Stimulated activated CD4-positive, alpha-beta T cell treated with anti-CD3 and anti-CD28 coated beads, Interleukin-4, amount 100 ng/mL, for 4 hours (primary cell): Measurements from ENCODE around the gene SAPCD2.
"Not testable (repeated sequence)": the region's sequence is repeated elsewhere in the genome, so short reads cannot be mapped to it uniquely, and the experiment has no call there.

Source experiments
- DNase-seq, 2 experiments: peaks; one replicate each; pipeline ENCODE4 v3.0.0-alpha.2; 2020

Gene SAPCD2

DNA sequence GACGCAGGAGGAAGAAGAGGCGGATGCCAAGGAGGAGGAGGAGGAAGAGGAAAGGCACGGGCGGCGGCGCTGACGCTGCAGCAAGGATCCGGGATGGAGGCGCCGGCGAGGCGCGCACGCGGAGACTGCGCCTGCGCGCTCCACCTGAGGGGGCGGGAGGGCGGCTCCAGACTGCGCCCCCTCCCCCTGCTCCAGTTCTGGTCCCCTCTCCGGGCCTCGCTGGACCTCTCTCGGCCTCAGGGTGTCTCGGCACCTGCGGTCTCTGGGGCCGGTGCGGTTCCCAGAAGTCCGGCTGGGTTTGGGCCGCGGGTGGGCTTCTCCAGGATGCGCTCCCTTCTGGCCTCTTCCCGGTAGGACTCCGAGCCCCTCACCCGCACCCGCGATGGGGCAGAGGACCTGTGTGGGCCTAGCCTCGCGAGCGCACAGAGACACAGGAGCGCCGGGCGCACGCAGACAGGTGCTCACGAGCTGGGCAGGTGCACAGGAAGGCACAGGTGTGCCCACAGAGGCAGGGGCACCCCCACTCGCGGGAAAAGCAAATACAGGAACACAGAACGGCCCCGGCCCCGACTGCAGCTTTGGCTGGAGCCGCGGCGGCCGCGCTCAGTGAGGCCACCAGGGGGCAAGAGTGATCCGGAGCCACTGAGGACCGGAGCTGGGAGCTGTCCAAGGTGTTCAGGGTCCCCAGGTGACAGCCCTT, 24.1 kb downstream of the SAPCD2 start, which contains the start of gene NPDC1:
NPDC1 (minus strand) TSS at position 90 of the 700 bp plus-strand sequence. CDS start 188 bp downstream, outside the sequence.
- DNase-seq, result peak; percentile 65 to 79

- DNase-seq, result no peak
Observed at GRCh38 chr9:137045294-137046087, 24.9 kb downstream of the SAPCD2 start.

- no peak for DNase-seq
Observed at GRCh38 chr9:137044502-137045177, 25.7 kb downstream of the SAPCD2 start.

- DNase-seq, result no peak
Observed at GRCh38 chr9:137044037-137044436, 26.3 kb downstream of the SAPCD2 start.

GRCh38 chr9:137042751-137043727, 27.3 kb downstream of the SAPCD2 start:
- no peak for DNase-seq

GRCh38 chr9:137041124-137041523, 29.2 kb downstream of the SAPCD2 start:
- no peak for DNase-seq

DNA sequence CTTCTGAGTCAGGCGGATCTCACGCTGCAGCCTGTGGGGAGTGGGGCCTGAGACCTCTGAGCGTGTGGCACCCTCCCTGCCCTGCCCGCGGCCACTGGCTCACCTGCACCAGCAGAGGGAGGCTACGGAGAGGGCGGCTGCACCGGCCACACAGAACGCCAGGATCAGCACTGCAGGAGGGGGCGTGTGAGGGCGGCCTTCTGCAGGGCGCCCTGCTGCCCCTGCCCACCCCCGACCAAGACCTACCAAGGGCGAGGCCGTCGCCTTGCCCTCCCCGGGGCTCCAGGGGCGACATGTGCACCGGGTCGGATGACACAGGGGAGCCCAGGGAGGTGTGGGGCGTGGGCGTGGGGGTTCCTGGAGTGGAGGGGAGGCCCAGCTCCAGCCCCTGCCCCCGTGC, 29.8 kb downstream of the SAPCD2 start:
- no peak for DNase-seq

DNA sequence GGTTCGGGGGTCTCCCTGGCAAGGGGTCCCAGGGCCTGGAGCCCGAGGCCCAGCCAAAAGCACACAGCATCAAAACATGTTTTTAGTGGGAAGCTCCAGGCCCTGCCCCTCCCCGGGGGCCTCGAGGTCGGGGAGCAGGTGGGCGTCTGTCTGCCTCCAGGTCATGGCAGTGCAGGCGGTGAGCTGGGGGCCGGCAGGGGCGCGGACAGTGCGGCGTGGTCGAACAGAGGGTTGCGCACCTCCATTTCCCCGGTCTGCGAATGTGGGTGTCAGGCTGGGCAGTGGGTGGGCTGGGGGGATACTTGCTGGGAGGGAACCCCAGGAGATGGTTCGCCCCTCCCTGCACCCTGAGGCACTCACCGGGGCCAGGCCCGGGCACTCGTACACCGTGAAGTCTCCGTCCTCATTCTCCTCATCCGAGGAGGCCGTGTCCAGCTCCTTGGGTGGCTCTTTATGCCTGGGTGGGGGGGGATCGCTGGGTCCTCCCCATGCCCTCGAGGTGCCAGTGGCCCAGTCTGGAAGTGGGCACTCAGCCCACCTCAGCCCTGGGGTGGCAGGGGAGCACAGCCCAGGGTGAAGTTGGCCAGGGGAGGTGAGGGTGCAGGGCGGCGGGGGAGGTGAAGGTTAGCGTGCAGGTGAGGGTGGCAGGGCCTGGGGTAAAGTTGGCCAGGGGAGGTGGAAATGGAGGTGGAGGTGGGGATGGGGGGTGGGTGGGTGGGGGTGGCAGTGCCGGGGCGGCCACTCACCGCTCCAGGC, 30.6 kb downstream of the SAPCD2 start:
- no peak for DNase-seq

- no peak for DNase-seq
Observed at GRCh38 chr9:137038916-137039315, 31.4 kb downstream of the SAPCD2 start.

DNA sequence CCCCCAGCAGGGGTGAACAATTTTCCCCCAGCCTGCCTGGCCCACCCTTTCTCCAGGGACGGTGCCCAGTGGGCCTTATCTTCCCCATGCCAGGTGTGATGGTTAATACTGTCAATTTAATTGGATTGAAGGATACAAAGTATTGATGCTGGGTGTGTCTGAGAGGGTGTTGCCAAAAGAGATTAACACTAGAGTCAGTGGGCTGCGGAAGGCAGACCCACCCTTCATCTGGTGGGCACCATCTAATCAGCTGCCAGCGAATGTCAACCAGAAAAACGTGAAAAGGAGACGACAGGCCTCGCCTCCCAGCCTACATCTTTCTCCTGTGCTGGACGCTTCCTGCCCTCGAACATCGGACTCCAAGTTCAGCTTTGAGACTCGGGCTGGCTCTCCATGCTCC, 32.9 kb downstream of the SAPCD2 start:
- no peak for DNase-seq

- no peak for DNase-seq
Observed at GRCh38 chr9:137037035-137037434, 33.3 kb downstream of the SAPCD2 start.

- DNase-seq, result no peak
Observed at GRCh38 chr9:137035937-137036336, 34.4 kb downstream of the SAPCD2 start.

DNA sequence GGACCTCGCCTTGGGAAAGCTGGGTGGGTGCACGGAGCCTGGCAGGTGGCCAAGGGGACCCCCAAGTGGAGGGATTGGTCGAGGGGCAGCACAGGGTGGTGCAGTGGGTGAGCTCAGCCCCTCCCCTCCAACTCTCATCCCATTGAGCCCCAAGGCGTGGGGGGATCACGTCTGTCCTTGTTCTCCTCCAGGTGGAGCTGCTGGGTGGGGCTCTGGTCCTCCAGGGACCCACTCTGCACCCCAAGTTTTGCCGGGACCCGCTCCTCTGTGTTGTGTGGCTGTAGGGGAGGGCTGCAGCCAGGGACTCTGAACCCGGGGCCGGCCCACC, 34.9 kb downstream of the SAPCD2 start:
- DNase-seq, result no peak

DNA sequence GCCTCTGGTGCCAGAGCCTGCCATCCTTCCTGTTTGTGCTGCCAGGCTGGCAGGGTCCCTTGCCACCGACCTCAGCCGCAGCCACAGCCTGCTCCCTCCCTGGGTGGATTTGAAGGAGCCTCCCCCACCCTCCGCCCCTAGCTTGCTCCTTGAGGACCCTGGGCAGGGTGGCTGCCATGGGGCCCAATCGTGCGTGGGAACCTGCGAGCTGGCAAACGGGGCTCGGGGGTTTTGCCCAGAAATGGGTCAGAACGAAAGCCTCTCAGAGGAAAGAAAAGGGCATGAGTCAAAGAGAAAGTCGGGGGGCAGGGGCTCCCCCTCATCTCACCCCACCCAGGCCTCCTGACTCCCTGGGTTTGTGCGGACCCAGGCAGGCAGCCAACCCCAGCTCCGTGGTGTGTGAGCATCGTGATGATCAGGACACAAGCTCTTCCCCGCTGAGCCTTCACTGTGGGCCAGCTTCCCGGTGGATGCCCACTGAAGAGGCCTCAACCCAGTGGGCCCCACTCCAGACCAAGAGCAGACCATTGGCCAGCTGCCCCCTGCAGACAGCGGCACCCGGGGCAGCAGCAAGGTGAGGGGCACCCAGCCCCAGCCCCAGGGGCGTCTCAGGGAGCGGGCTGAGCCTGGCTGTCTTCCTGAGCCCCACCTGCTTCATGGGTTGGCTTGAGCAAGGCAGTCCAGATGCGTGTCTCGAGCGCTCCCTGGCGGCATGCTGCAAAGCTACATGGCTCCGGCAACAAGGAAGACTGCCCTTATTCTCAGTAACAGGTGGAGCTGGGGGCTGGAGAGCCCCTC, 35.4 kb downstream of the SAPCD2 start:
- DNase-seq, result peak; percentile 81 to 88

- no peak for DNase-seq
Observed at GRCh38 chr9:137034039-137034708, 36.2 kb downstream of the SAPCD2 start.

GRCh38 chr9:137033481-137033880, 36.9 kb downstream of the SAPCD2 start:
- not testable (repeated sequence) for DNase-seq

GRCh38 chr9:137032858-137033257, 37.5 kb downstream of the SAPCD2 start:
- no peak for DNase-seq

DNA sequence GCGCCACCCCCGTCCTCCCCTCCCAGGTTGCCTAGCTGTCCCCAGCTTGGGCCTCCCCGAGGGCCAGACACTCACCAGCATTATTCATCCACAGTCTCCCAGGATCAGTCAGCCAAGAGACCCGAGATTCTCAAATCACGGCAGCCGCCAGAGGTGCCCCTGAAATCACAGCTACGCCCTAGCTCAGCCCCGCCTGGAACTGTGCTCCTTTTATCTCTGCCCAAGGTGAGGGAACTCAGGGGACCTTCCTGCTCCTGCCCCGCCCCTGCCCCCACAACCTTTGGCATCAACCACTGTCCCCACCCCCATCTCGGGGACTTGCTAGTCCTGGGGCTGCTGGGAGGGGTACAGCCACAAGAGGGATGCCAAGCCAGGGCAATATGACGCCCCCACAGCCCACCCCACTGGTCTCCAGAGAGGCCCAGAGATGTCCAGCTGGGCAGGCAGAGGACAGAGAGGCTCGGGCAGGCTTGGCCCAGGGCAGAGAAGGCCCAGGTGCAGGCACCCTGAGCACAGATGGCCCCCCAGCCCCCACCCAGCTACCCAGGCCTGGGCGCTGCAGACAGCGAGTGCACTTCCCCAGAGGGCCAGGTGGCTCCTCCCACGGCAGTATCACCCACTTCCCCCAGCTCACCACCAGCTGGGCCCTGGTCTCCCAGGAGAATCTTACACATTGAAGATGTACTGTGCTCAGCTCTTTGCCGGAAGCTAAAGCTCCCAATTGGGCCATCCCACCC, 38.3 kb downstream of the SAPCD2 start, which contains the start of gene FUT7:
FUT7 (minus strand) TSS at position 185 of the 737 bp plus-strand sequence; CDS start at position 88, 97 bp downstream.
- no peak for DNase-seq
